Fibroblast of pulmonary artery (primary cell): Measurements from ENCODE around the gene TWF2.

Experiments
- DNase-seq: peaks from one replicate; pipeline ENCODE4 v3.0.0-alpha.2; 2010; ENCODE audit warnings: low read depth
- H3K4me3 ChIP-seq: replicated peaks from 2 replicates; pipeline ENCODE4 v1.5.1; 2011; ENCODE audit warnings: low read depth, mild to moderate bottlenecking, control low read depth, low read length, moderate library complexity
- CTCF ChIP-seq: IDR thresholded peaks from 2 replicates; pipeline ENCODE4 v1.5.1; 2011; ENCODE audit warnings: mild to moderate bottlenecking, control low read depth, low read length, inconsistent platforms; ENCODE audit errors: missing control alignments

Gene TWF2

GRCh38 chr3:52195823-52196331 is 43.1 kb downstream of the TWF2 start:
- peak; percentile 89 for DNase-seq
- no peak overlapping the region for H3K4me3 ChIP-seq
- TF ChIP-seq CTCF, result no peak

DNA sequence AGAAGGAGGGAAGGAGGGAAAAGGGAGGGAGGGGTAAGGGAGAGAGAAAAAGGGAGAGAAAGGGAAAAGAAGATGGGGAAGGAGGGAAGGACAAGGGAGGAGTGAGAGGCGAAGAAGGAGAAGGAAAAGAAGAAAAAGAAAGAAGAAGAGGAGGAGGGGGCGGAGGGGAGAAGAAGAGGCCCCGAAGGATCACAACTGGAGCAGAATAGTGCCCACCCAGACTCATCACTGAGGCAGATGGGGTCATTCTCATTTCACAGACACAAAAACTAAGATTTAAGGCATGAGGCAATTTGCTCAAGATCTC is 43.7 kb downstream of the TWF2 start:
- no peak overlapping the region for H3K4me3 ChIP-seq
- no peak for TF ChIP-seq CTCF
- DNase-seq, result no peak

DNA sequence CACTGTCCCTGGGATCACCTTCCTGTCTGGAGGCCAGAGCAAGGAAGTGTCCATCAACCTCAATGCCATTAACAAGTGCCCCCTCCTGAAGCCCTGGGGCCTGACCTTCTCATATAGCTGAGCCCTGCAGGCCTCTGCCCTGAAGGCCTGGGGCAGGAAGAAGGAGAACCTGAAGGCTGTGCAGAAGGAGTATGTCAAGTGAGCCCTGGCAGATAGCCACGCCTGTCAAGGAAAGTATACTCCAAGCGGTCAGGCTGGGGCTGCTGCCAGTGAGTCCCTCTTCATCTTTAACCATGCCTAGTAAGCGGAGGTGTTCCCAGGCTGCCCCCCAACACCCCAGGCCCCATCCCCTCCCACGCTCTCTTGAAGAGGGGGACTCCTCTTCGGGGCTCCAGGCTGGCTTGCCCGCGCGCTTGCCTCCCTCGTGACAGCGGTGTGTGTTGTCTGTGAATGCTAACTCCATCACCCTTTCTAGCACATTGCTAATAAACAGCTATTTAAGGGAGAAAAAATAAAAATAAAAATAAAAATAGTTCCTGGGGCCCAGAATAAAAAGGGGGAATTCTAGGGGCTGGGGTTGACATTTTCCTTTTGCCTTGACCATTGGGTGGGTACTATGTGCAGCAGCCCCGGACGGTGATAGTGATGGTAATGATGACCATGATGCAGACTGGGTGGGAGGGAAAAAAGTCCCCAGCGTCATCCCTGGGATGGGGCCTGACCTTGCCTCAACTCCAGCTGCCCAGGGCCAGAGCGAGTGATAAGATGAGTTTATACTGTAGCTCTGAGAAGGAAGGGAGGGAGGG is 44.3 kb downstream of the TWF2 start:
- no peak for TF ChIP-seq CTCF
- DNase-seq, result peak; percentile 84
- H3K4me3 ChIP-seq, result no peak overlapping the region

GRCh38 chr3:52193065-52193464 is 45.9 kb downstream of the TWF2 start:
- peak; percentile 40 for DNase-seq
- TF ChIP-seq CTCF, result no peak
- no peak overlapping the region for H3K4me3 ChIP-seq

DNA sequence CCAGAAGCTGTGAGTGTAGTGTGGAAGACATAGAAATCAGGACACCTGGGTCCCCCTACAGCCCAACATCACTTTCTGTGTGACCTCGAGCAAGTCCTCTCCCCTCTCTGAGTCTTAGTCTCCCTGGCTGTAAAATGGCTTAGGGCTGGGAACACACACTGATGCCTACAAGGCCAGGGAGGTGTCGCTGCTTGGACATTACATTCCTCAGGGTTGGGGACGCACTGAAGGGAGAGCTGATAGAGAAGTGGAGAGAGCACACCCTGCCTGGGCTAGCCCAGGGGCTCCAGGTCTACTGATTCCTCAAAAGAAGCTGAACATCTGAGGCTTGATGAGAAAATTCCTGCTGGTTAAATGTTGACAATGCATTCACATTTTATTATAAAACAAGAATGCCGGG is 47.3 kb downstream of the TWF2 start:
- H3K4me3 ChIP-seq, result no peak overlapping the region
- TF ChIP-seq CTCF, result no peak
- no peak for DNase-seq

DNA sequence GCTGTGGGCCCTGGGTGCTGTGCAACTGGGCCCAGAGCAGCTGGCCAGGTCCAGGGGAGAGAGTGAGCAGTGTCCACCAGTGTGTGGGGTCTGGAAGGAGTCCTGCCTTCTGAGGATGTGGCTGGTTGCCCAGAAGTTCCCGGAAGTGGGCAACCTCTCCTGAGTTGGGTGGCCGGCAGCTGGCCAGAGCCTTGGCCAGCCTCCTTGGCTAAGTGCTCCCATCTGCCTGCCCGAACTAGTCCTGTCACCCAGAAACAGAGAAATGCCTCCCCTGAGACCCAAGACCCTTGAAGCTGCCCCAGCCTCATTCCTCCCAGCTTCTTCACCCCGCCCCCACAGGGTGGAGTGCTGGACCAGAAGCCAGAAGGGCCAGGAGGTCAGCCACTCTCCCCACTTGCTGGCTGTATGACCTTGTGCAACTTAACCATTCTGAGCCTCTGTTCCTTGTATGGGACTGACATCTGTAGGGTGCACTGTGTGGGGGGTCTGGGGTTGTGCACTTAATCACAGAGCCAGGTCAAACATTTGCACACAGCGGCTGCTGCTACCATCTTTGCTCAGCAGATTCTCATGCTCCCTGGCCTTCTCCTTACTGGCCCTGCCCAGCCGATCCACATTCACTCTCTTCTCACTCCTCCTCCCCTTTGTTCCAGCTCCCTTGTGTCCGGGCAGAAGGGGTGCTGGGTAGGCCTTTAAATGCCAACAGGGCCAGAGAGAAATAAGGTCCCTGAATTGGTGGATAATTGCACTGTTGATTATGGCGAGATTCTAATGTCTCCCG is 48.5 kb downstream of the TWF2 start:
- no peak overlapping the region for H3K4me3 ChIP-seq

More for the DNA sequence above, 48.5 kb downstream of the TWF2 start:
- peak; percentile 58 for DNase-seq
- TF ChIP-seq CTCF, result no peak
